ENCODE data around the gene TMPRSS5.

GRCh38 chr11:113697756-113698407 lies 8.2 kb downstream of the TMPRSS5 start:
- no peak for TF ChIP-seq CTCF (IDR thresholded peaks at IDR 0.05 in 2 of 3, conservative IDR thresholded peaks at IDR 0.05 in 1 of 3; ENCODE audit: borderline replicate concordance in 1 of 3, insufficient read depth in 1 of 3, low read depth in 2 of 3, low read length in 2 of 3)
- no peak for TF ChIP-seq ZFX (IDR thresholded peaks at IDR 0.05)
- no peak for TF ChIP-seq POLR2AphosphoS5 (IDR thresholded peaks at IDR 0.05; ENCODE audit: low read depth, low read length)
- no peak for TF ChIP-seq MAX (IDR thresholded peaks at IDR 0.05)
- TF ChIP-seq EZH2 (IDR thresholded peaks at IDR 0.05) = no peak
- no peak for TF ChIP-seq ELF1 (IDR thresholded peaks at IDR 0.05; ENCODE audit: borderline replicate concordance, low read depth)
- TF ChIP-seq TCF7L2 (IDR thresholded peaks at IDR 0.05; ENCODE audit: borderline replicate concordance, extremely low read depth, insufficient read depth, insufficient read length) = no peak
- no peak for TF ChIP-seq POLR2A (IDR thresholded peaks at IDR 0.05; ENCODE audit: borderline replicate concordance, extremely low read depth, insufficient read depth, insufficient read length)
- TF ChIP-seq EGR1 (IDR thresholded peaks at IDR 0.05; ENCODE audit: low read depth) = no peak
- TF ChIP-seq EZH2phosphoT487 (IDR thresholded peaks at IDR 0.05; ENCODE audit: borderline replicate concordance) = no peak
- no peak for TF ChIP-seq REST (IDR thresholded peaks at IDR 0.05; ENCODE audit: low read depth)
- TF ChIP-seq ZBTB33 (IDR thresholded peaks at IDR 0.05; ENCODE audit: extremely low read depth, insufficient replicate concordance, low read length) = no peak
